Measurements from ENCODE around the gene ACAN.

Gene ACAN

GRCh38 chr15:88844749-88845386 is 41.6 kb downstream of the ACAN start:
- DNase-seq: no peak

GRCh38 chr15:88845616-88846015 is 42.4 kb downstream of the ACAN start:
- no peak for DNase-seq

- no peak for DNase-seq
These were observed 43.9 kb downstream of the ACAN start for GRCh38 chr15:88847144-88847543.

- no peak for DNase-seq
These were observed 45.0 kb downstream of the ACAN start for GRCh38 chr15:88848203-88848602.

- no peak for DNase-seq
These were observed 46.3 kb downstream of the ACAN start for GRCh38 chr15:88849376-88850072.

- no peak for DNase-seq
These were observed 49.2 kb downstream of the ACAN start for GRCh38 chr15:88852476-88852875.

- DNase-seq: no peak
These were observed 55.7 kb downstream of the ACAN start for GRCh38 chr15:88858934-88859333.

- no peak for DNase-seq
These were observed 56.3 kb downstream of the ACAN start for GRCh38 chr15:88859550-88859949.

- no peak for DNase-seq
These were observed 57.0 kb downstream of the ACAN start for GRCh38 chr15:88860212-88860611.

- no peak for DNase-seq
These were observed 60.2 kb downstream of the ACAN start for GRCh38 chr15:88863412-88863811.

- no peak for DNase-seq
These were observed 61.7 kb downstream of the ACAN start for GRCh38 chr15:88864861-88865497.

GRCh38 chr15:88865498-88866099 is 62.4 kb downstream of the ACAN start:
- no peak for DNase-seq

- DNase-seq: no peak
These were observed 63.2 kb downstream of the ACAN start for GRCh38 chr15:88866295-88866881.

- DNase-seq: no peak
These were observed 68.1 kb downstream of the ACAN start for GRCh38 chr15:88871313-88871712.

GRCh38 chr15:88872106-88872505 is 68.9 kb downstream of the ACAN start:
- no peak for DNase-seq

- DNase-seq: no peak
These were observed 69.5 kb downstream of the ACAN start for GRCh38 chr15:88872706-88873105.

GRCh38 chr15:88873786-88874185 is 70.5 kb downstream of the ACAN start:
- no peak for DNase-seq

- DNase-seq: no peak
These were observed 71.0 kb downstream of the ACAN start for GRCh38 chr15:88874275-88874674.

GRCh38 chr15:88874684-88875083 is 71.4 kb downstream of the ACAN start:
- no peak for DNase-seq

GRCh38 chr15:88876573-88876972 is 73.3 kb downstream of the ACAN start:
- no peak for DNase-seq

GRCh38 chr15:88877415-88877814 is 74.2 kb downstream of the ACAN start:
- no peak for DNase-seq

GRCh38 chr15:88877906-88878305 is 74.7 kb downstream of the ACAN start:
- no peak for DNase-seq

- no peak for DNase-seq
These were observed 75.5 kb downstream of the ACAN start for GRCh38 chr15:88878720-88879184.
